Measurements from ENCODE around the gene ATP2A2.

ATP2A2 gene

DNA sequence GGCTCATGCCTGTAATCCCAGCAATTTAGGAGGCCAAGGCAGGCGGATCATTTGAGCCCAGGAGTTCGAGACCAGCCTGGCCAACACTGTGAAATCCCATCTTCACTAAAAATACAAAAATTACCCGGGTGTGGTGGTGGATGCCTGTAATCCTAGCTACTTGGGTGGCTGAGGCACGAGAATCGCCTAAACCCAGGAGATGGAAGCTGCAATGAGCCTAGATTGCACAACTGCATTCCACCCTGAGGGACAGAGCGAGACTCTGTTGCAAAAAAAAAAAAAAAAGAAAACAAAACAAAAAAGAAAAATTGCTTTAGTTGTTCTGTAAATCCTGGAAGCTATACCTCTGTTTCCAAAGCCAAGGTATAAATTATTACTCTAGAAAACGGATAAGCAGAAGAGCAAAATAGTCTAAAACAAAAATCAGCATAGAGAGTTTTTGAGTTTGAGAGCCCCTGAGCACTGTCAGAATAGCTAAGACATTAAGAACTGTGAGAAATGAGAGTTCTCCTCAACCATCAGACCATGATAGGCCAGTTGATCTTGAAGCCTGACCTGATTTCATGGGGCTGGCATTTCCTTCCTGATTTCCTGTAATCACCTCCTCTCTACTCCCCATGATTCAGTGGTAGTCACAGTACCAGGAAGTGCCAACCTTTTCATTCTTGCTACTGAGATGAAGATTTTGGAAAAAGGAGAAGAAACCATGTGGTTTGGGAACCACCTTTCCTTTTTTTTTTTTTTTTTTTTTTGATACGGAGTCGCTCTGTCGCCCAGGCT lies 31.7 kb downstream of the ATP2A2 start:
- 70% methylated on average over 4 of the region's 10 CpGs for WGBS
- Histone ChIP-seq H3K27me3 (ENCODE audit: control insufficient read depth in 1 of 2, insufficient read depth in 1 of 2, low read length in 2 of 2) (no peaks in the 10 kb centered on the region), H2AFZ (ENCODE audit: low read depth, low read length) (no peak overlapping the region), H2BK15ac (ENCODE audit: low read depth, poor library complexity, severe bottlenecking) (no peak overlapping the region), H3K9me3 (ENCODE audit: control insufficient read depth, low read length) (no peaks in the 10 kb centered on the region), H2BK5ac (ENCODE audit: low read depth, low read length, poor library complexity, severe bottlenecking) (peak overlapping the region; percentile 66), H2BK120ac (ENCODE audit: low read depth, low read length) (no peak overlapping the region), H3K4ac (ENCODE audit: low read depth in 1 of 2, low read length in 2 of 2) (no peak overlapping the region), H3K4me1 (ENCODE audit: control insufficient read depth, insufficient read depth, low read depth, low read length) (peaks cover 1% of the 10 kb centered on the region), H3K4me2 (ENCODE audit: low read length, poor library complexity, severe bottlenecking) (no peak overlapping the region), H4K8ac (ENCODE audit: low read length) (no peak overlapping the region), H3K23ac (ENCODE audit: low read length in 2 of 2) (no peak overlapping the region), H3K4me3 (ENCODE audit: insufficient read depth in 1 of 2, low read depth in 1 of 2, low read length in 2 of 2) (no peak overlapping the region), H3K79me1 (replicated peaks; ENCODE audit: low read length, poor library complexity, severe bottlenecking) (no peaks in the 10 kb centered on the region), H2BK12ac (ENCODE audit: low read length in 2 of 2) (no peak overlapping the region), H4K91ac (ENCODE audit: low read length) (no peak overlapping the region), H3K14ac (ENCODE audit: low read length in 2 of 2) (no peak overlapping the region), H3K9ac (ENCODE audit: low read length) (peak overlapping the region; percentile 12), H3K18ac (ENCODE audit: low read depth in 1 of 2, low read length in 2 of 2) (peak overlapping the region in 1 of 2 experiments; percentile 21), H3K36me3 (ENCODE audit: control insufficient read depth in 1 of 2, insufficient read depth in 2 of 2, low read depth in 1 of 2, low read length in 2 of 2) (peaks cover 19 to 48% of the 10 kb centered on the region in 2 experiments), H2AK5ac (ENCODE audit: low read length, severe bottlenecking) (no peak overlapping the region), H3K27ac (ENCODE audit: low read length, poor library complexity, severe bottlenecking) (peak overlapping the region; percentile 62)
- peak; percentile 70 for DNase-seq

DNA sequence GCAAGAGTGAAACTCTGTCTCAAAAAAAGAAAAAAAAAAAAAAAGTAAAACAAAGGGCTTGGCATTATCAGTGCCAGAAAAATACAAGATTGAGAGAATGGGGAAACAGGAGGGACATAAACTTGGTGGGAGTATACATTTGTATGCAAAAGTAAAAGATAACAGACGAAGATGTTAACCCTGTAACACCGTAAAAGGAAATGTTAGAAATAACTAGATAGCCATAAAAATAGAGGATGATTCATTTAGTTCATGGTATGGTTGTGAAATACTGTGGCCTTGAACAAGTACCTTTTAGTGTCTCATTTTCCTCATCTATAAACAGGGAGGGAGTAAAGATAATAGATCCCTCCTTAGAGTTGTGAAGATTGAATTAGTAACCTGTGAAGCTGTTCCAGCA lies 33.3 kb downstream of the ATP2A2 start:
- Histone ChIP-seq H3K9ac (ENCODE audit: low read length) (peak overlapping the region; percentile 24), H3K9me3 (ENCODE audit: control insufficient read depth, low read length) (no peaks in the 10 kb centered on the region), H3K27me3 (ENCODE audit: control insufficient read depth in 1 of 2, insufficient read depth in 1 of 2, low read length in 2 of 2) (no peaks in the 10 kb centered on the region), H2AFZ (ENCODE audit: low read depth, low read length) (no peak overlapping the region), H3K4me2 (ENCODE audit: low read length, poor library complexity, severe bottlenecking) (no peak overlapping the region), H3K79me1 (replicated peaks; ENCODE audit: low read length, poor library complexity, severe bottlenecking) (no peaks in the 10 kb centered on the region), H3K18ac (ENCODE audit: low read depth in 1 of 2, low read length in 2 of 2) (no peak overlapping the region), H2BK120ac (ENCODE audit: low read depth, low read length) (no peak overlapping the region), H3K4ac (ENCODE audit: low read depth in 1 of 2, low read length in 2 of 2) (no peak overlapping the region), H2BK5ac (ENCODE audit: low read depth, low read length, poor library complexity, severe bottlenecking) (no peak overlapping the region), H2AK5ac (ENCODE audit: low read length, severe bottlenecking) (no peak overlapping the region), H3K27ac (ENCODE audit: low read length, poor library complexity, severe bottlenecking) (peak overlapping the region; percentile 53), H2BK12ac (ENCODE audit: low read length in 2 of 2) (no peak overlapping the region), H4K91ac (ENCODE audit: low read length) (no peak overlapping the region), H4K8ac (ENCODE audit: low read length) (no peak overlapping the region), H3K14ac (ENCODE audit: low read length in 2 of 2) (no peak overlapping the region), H3K23ac (ENCODE audit: low read length in 2 of 2) (no peak overlapping the region), H3K4me1 (ENCODE audit: control insufficient read depth, insufficient read depth, low read depth, low read length) (peaks cover 3% of the 10 kb centered on the region), H3K36me3 (ENCODE audit: control insufficient read depth in 1 of 2, insufficient read depth in 2 of 2, low read depth in 1 of 2, low read length in 2 of 2) (peaks cover 22 to 51% of the 10 kb centered on the region in 2 experiments), H2BK15ac (ENCODE audit: low read depth, poor library complexity, severe bottlenecking) (no peak overlapping the region), H3K4me3 (ENCODE audit: insufficient read depth in 1 of 2, low read depth in 1 of 2, low read length in 2 of 2) (no peak overlapping the region)
- WGBS: 10% methylated on average over 2 of the region's 2 CpGs
- peak; percentile 84 for DNase-seq

DNA sequence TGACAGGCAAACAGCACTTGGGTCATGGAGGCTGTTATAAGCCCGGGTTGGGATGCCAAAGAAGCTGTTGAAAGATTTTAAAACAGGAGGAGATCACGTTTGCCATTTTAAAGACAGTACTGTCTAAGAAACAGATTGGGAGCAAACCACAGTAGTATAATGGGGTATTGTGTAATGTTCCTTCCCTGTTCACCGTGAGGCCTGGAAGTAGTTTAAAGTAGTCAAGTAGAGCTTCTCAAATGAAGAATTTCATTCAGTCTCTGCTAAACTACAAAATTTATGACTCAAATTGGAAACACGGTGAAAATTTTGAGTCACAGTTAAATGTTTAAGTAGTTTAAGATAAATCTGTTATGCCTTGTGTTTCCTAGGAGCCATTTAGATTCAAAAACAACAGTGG lies 35.8 kb downstream of the ATP2A2 start:
- no peak overlapping the region for H2AK5ac ChIP-seq (ENCODE audit: low read length, severe bottlenecking)
- no peaks in the 10 kb centered on the region for H3K79me1 ChIP-seq (replicated peaks; ENCODE audit: low read length, poor library complexity, severe bottlenecking)
- no peak overlapping the region for H4K91ac ChIP-seq (ENCODE audit: low read length)
- H3K4me3 ChIP-seq (ENCODE audit: insufficient read depth in 1 of 2, low read depth in 1 of 2, low read length in 2 of 2): no peak overlapping the region
- H4K8ac ChIP-seq (ENCODE audit: low read length): no peak overlapping the region
- peak overlapping the region; percentile 66 for H3K9ac ChIP-seq (ENCODE audit: low read length)
- H2BK12ac ChIP-seq (ENCODE audit: low read length in 2 of 2): peak overlapping the region in 1 of 2 experiments; percentile 79
- H3K14ac ChIP-seq (ENCODE audit: low read length in 2 of 2): no peak overlapping the region
- no peak overlapping the region for H2AFZ ChIP-seq (ENCODE audit: low read depth, low read length)
- peaks cover 3% of the 10 kb centered on the region for H3K4me1 ChIP-seq (ENCODE audit: control insufficient read depth, insufficient read depth, low read depth, low read length)
- no peaks in the 10 kb centered on the region for H3K9me3 ChIP-seq (ENCODE audit: control insufficient read depth, low read length)
- no peak overlapping the region for H3K18ac ChIP-seq (ENCODE audit: low read depth in 1 of 2, low read length in 2 of 2)
- H3K23ac ChIP-seq (ENCODE audit: low read length in 2 of 2): no peak overlapping the region
- H3K27me3 ChIP-seq (ENCODE audit: control insufficient read depth in 1 of 2, insufficient read depth in 1 of 2, low read length in 2 of 2): no peaks in the 10 kb centered on the region
- H3K27ac ChIP-seq (ENCODE audit: low read length, poor library complexity, severe bottlenecking): peak overlapping the region; percentile 25
- 20% methylated on average over 3 of the region's 4 CpGs for WGBS
- peaks cover 15 to 51% of the 10 kb centered on the region in 2 experiments for H3K36me3 ChIP-seq (ENCODE audit: control insufficient read depth in 1 of 2, insufficient read depth in 2 of 2, low read depth in 1 of 2, low read length in 2 of 2)
- no peak overlapping the region for H3K4me2 ChIP-seq (ENCODE audit: low read length, poor library complexity, severe bottlenecking)
- H2BK120ac ChIP-seq (ENCODE audit: low read depth, low read length): no peak overlapping the region
- H2BK5ac ChIP-seq (ENCODE audit: low read depth, low read length, poor library complexity, severe bottlenecking): no peak overlapping the region
- no peak overlapping the region for H2BK15ac ChIP-seq (ENCODE audit: low read depth, poor library complexity, severe bottlenecking)
- H3K4ac ChIP-seq (ENCODE audit: low read depth in 1 of 2, low read length in 2 of 2): peak overlapping the region in 1 of 2 experiments; percentile 80
- DNase-seq: peak; percentile 87

DNA sequence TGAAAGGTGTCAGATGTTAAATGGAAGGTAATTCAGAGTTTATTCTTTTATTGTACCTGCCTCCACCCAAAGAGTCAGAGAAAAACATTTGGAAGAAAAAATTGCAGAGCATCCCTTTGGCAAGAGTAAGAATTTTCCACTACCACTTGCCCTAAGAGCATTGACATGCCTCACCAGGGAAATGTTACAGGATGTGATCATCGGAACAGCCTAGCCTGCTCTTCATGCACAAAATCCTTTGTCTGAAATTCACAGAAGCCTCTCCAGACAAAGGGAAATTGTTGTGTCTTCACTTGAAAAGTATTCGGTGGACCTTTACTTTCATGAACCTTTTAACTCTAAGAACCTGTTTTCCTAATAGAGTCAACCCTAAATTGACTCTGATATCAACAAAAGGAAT lies 36.9 kb downstream of the ATP2A2 start:
- Histone ChIP-seq H3K36me3 (ENCODE audit: control insufficient read depth in 1 of 2, insufficient read depth in 2 of 2, low read depth in 1 of 2, low read length in 2 of 2) (peaks cover 15 to 56% of the 10 kb centered on the region in 2 experiments), H4K8ac (ENCODE audit: low read length) (no peak overlapping the region), H2BK120ac (ENCODE audit: low read depth, low read length) (no peak overlapping the region), H2BK12ac (ENCODE audit: low read length in 2 of 2) (no peak overlapping the region), H3K27ac (ENCODE audit: low read length, poor library complexity, severe bottlenecking) (peak overlapping the region; percentile 29), H3K14ac (ENCODE audit: low read length in 2 of 2) (no peak overlapping the region), H4K91ac (ENCODE audit: low read length) (no peak overlapping the region), H3K9me3 (ENCODE audit: control insufficient read depth, low read length) (no peaks in the 10 kb centered on the region), H3K79me1 (replicated peaks; ENCODE audit: low read length, poor library complexity, severe bottlenecking) (no peaks in the 10 kb centered on the region), H2BK15ac (ENCODE audit: low read depth, poor library complexity, severe bottlenecking) (no peak overlapping the region), H2AK5ac (ENCODE audit: low read length, severe bottlenecking) (no peak overlapping the region), H3K4me2 (ENCODE audit: low read length, poor library complexity, severe bottlenecking) (no peak overlapping the region), H3K4ac (ENCODE audit: low read depth in 1 of 2, low read length in 2 of 2) (no peak overlapping the region), H3K27me3 (ENCODE audit: control insufficient read depth in 1 of 2, insufficient read depth in 1 of 2, low read length in 2 of 2) (no peaks in the 10 kb centered on the region), H3K23ac (ENCODE audit: low read length in 2 of 2) (no peak overlapping the region), H3K9ac (ENCODE audit: low read length) (peak overlapping the region; percentile 66), H3K4me1 (ENCODE audit: control insufficient read depth, insufficient read depth, low read depth, low read length) (peaks cover 4% of the 10 kb centered on the region), H2AFZ (ENCODE audit: low read depth, low read length) (no peak overlapping the region), H3K18ac (ENCODE audit: low read depth in 1 of 2, low read length in 2 of 2) (no peak overlapping the region), H3K4me3 (ENCODE audit: insufficient read depth in 1 of 2, low read depth in 1 of 2, low read length in 2 of 2) (no peak overlapping the region), H2BK5ac (ENCODE audit: low read depth, low read length, poor library complexity, severe bottlenecking) (peak overlapping the region; percentile 8)
- WGBS: 90% methylated on average over 2 of the region's 2 CpGs
- peak; percentile 67 for DNase-seq

Data from mesenchymal stem cell (in vitro differentiated cells and primary cell).